Heart right ventricle (tissue), 16 donors: ENCODE results near the gene HIF3A. TPM values are rescaled to one million over a fixed set of nuclear protein-coding genes. Genes with fewer than 3 reads are reported as not detected.
A peak's percentile ranks its signal among the peaks of the same experiment; 100 is the strongest.

Experiments used
- ATAC-seq, 8 donors: fragments of 200-7000 bp; cut with Tn5 transposase; one replicate each; pipeline ENCODE4 v1.9.1; 2020; ENCODE audit warnings: mild to moderate bottlenecking in 8 of 8, moderate library complexity in 8 of 8, moderate number of reproducible peaks in 1 of 8
- DNase-seq, 2 donors: peaks; one replicate each; pipeline ENCODE4 v3.0.0-alpha.2; 2020
- H3K27ac ChIP-seq, 10 donors: fragments of 200-600 bp; sonication (generic) in 2 of 10; one replicate each; pipeline versions ENCODE4 v1.5.0 to v1.8.0; 2020 to 2022; ENCODE audit warnings: mild to moderate bottlenecking in 3 of 10
- H3K27me3 ChIP-seq, 7 donors: fragments of 200-600 bp; one replicate each; pipeline ENCODE4 v1.8.0; 2021 to 2022; ENCODE audit warnings: mild to moderate bottlenecking in 2 of 7
- H3K36me3 ChIP-seq, 9 donors: fragments of 200-600 bp; sonication (generic) in 1 of 9; one replicate each; pipeline versions ENCODE4 v1.5.0 to v1.8.0; 2020 to 2022; ENCODE audit warnings: mild to moderate bottlenecking in 2 of 9
- H3K4me1 ChIP-seq, 9 donors: fragments of 200-600 bp; sonication (generic) in 1 of 9; one replicate each; pipeline versions ENCODE4 v1.5.0 to v1.8.0; 2020 to 2022; ENCODE audit warnings: mild to moderate bottlenecking in 4 of 9
- H3K4me3 ChIP-seq, 10 donors: fragments of 200-600 bp; sonication (generic) in 2 of 10; one replicate each; pipeline versions ENCODE4 v1.5.0 to v1.8.0; 2020 to 2022; ENCODE audit warnings: mild to moderate bottlenecking in 7 of 10, moderate library complexity in 2 of 10
- H3K9me3 ChIP-seq, 11 donors: fragments of 200-600 bp in 10 of 11; sonication (generic) in 2 of 11; one replicate each; pipeline versions ENCODE4 v1.5.0 to v1.8.0; 2013 to 2022; ENCODE audit warnings: mild to moderate bottlenecking in 2 of 11, control low read depth in 1 of 11, moderate library complexity in 1 of 11
- WGBS, 2 donors: extraction: QIAGEN DNeasy Blood & Tissue Kit; methylation state at CpG; one replicate each; pipeline ENCODE4 v1.1.7; 2013; ENCODE audit warnings: inconsistent platforms in 1 of 2; 5-methylcytosine and 5-hydroxymethylcytosine counted together
- intact Hi-C, 10 donors: fragments of 100-400 bp; cut with DNase I; formaldehyde crosslinking; loops; one replicate each; pipeline versions ENCODE4 v1.11.1 to v1.14.2; 2022
- polyA plus RNA-seq, 2 donors: library from polyadenylated mRNA; stranded (reverse); fragments of 200-250 nt; gene quantifications; one replicate each; pipeline ENCODE4 v1.2.3, GENCODE V29; 2013
- total RNA-seq, 10 donors: library from RNA; stranded (reverse); fragmentation: NEBNext Ultra II Directional in 3 of 10; extraction: Animal tissue kit (Norgen Biotek cat#: 25700) in 3 of 10; gene quantifications; one replicate each; pipeline versions ENCODE4 v1.2.1 to v1.2.4, GENCODE V29; 2021 to 2023
- TF ChIP-seq, protein P1 (sequence below), 9 donors: fragments of 200-600 bp; sonication (generic) in 2 of 9; IDR thresholded peaks; one replicate each; pipeline versions ENCODE4 v1.5.0 to v1.8.0; 2021 to 2022; ENCODE audit warnings: antibody characterized with exemption in 9 of 9, mild to moderate bottlenecking in 5 of 9, moderate library complexity in 1 of 9
- donor health status: Arrhythmogenic right ventricular cardiomyopathy.
- donor health status: ischemic (EF 13 %, LVEDD 7.1; RV severe dilation, severe dysfunction).
- donor health status: healthy with polysubstance abuse.
- donor health status: DM: no; HTN: yes; CAD: no.
- donor health status: DM: no; HTN: no; CAD: no.
- donor health status: ischemic (EF 25% LVEDD 6.9; RV normal size, moderate dysfunction).
- donor health status: ischemic (EF 25% LVEDD 5.7; RV mildly dilated, moderate dysfunction).
- donor health status: healthy.
- donor health status: DM: yes; HTN: yes; CAD: no.
- donor health status: Ischemic cardiomyopathy.
- donor health status: ischemic (EF 35%, LVEDD 5.7; RV mildly dilated, moderate dysfunction).
- donor health status: nonischemic (EF 11% LVEDD 7.7; RV severe dilation, severe dysfunction).
- donor health status: DM: yes; HTN: yes; CAD: no.
- donor health status: PGD.
- donor health status: ischemic (EF 29% LVEDD 5.4; RV normal size, mild dysfunction).
- donor health status: nonischemic (EF 23%, LVEDD 6.1; RV moderate dilation, normal function).

Gene HIF3A
- total and polyA plus RNA-seq, 12 donors = 22.7 to 204 (median 48.9) TPM

DNA sequence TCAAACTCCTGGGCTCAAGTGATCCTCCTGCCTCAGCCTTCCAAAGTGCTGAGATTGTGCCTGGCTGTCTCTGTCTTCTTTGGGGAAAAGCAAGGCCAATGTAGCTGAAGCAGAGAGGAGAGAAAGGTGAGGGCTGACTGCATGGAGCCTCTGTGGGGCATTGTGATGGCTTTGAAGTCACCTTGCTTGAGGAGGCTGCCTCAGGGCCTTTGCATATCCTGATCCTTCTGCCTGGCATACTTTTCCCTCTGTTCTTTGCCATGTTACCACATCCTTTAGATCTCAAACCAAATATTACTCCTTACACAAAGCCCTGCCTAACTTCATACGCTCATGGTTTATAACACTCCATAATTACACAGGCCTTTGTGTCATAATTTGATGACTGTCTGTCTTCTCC, 40.6 kb downstream of the HIF3A start:
- H3K4me3 ChIP-seq = no peak overlapping the region
- no peak for ATAC-seq
- TF ChIP-seq, protein P1, sequence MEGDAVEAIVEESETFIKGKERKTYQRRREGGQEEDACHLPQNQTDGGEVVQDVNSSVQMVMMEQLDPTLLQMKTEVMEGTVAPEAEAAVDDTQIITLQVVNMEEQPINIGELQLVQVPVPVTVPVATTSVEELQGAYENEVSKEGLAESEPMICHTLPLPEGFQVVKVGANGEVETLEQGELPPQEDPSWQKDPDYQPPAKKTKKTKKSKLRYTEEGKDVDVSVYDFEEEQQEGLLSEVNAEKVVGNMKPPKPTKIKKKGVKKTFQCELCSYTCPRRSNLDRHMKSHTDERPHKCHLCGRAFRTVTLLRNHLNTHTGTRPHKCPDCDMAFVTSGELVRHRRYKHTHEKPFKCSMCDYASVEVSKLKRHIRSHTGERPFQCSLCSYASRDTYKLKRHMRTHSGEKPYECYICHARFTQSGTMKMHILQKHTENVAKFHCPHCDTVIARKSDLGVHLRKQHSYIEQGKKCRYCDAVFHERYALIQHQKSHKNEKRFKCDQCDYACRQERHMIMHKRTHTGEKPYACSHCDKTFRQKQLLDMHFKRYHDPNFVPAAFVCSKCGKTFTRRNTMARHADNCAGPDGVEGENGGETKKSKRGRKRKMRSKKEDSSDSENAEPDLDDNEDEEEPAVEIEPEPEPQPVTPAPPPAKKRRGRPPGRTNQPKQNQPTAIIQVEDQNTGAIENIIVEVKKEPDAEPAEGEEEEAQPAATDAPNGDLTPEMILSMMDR (IDR thresholded peaks at IDR 0.05) = no peak
- 100% methylated on average over 1 of the region's 1 CpG for WGBS, 2 donors
- peaks cover 0 to 98% (median 44%) of the 10 kb centered on the region in 9 donors for H3K36me3 ChIP-seq
- H3K4me1 ChIP-seq = no peaks in the 10 kb centered on the region
- H3K27me3 ChIP-seq = no peaks in the 10 kb centered on the region
- H3K27ac ChIP-seq = no peak overlapping the region
- DNase-seq = no peak
- H3K9me3 ChIP-seq = no peaks in the 10 kb centered on the region
- intact Hi-C loops = loop anchor here in 1 of 10 donors (5.0 kb wide), 1 partner anchor 1020 kb away; no protein-coding TSS in a partner anchor

DNA sequence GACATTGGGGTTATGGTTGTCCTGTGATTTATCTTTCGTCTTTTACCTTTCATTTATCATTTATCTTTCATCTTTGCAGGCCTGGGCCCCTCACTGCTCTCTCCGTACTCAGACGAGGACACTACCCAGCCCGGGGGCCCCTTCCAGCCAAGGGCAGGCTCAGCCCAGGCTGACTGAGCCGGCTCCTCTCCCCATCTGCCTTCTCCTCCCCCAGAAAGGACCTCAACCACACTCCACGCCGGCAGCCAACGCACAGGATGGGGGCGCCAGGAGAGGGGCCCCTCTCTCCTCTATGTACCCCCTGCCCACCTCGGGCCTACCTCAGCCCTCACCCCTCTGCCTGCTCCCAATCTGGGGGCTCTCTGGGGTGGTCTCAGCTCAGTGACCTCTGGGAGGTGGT, 42.6 kb downstream of the HIF3A start:
- ATAC-seq = peak in 1 of 8 donors; percentile 1
- TF ChIP-seq, protein P1 (IDR thresholded peaks at IDR 0.05) = no peak
- intact Hi-C loops = loop anchor here in 1 of 10 donors (5.0 kb wide), 1 partner anchor 1018 kb away; no protein-coding TSS in a partner anchor

DNA sequence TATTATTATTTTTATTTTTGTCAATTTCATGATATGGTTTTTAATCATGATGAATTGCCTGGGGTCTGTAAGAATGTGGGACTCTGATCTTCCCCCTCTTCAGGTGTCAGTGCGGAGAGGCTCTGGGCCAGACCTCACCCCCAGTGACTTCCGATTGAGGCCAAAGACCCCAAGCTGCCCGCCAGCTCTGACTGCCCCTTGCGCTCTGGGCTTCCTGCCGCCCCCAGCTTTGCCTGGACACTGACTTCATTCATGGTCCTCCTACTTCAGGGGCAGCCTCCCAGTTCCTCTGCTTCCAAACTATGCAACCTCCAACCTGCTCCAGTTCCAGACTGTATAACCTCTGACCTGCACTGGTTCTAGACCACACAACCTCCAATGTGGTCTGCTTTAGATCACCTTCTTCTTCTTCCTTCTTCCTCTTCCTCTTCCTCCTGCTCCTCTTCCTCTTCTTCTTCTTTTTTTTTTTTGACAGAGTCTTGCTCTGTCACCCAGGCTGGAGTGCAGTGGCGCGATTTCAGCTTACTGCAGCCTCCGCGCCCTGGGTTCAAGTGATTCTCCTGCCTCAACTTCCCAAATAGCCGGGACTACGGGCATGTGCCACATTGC, 43.3 kb downstream of the HIF3A start:
- H3K9me3 ChIP-seq = no peaks in the 10 kb centered on the region
- no peak overlapping the region for H3K4me3 ChIP-seq
- peaks cover 0 to 76% (median 40%) of the 10 kb centered on the region in 9 donors for H3K36me3 ChIP-seq
- no peaks in the 10 kb centered on the region for H3K4me1 ChIP-seq
- no peak for ATAC-seq
- TF ChIP-seq, protein P1 (IDR thresholded peaks at IDR 0.05) = no peak
- no peak for DNase-seq
- H3K27me3 ChIP-seq = no peaks in the 10 kb centered on the region
- 94 to 96% methylated on average over 11 of the region's 11 CpGs for WGBS, 2 donors
- intact Hi-C loops = loop anchor here in 2 of 10 donors (5.0 kb wide), 1 partner anchor 33 kb away; no protein-coding TSS in a partner anchor
- no peak overlapping the region for H3K27ac ChIP-seq

More for the DNA sequence above, 42.6 kb downstream of the HIF3A start:
- no peak overlapping the region for H3K27ac ChIP-seq
- H3K9me3 ChIP-seq = no peaks in the 10 kb centered on the region
- no peak overlapping the region for H3K4me3 ChIP-seq
- no peaks in the 10 kb centered on the region for H3K27me3 ChIP-seq
- peaks cover 0 to 84% (median 44%) of the 10 kb centered on the region in 9 donors for H3K36me3 ChIP-seq
- DNase-seq = no peak
- WGBS, 2 donors = 66 to 74% methylated on average over 10 of the region's 10 CpGs
- H3K4me1 ChIP-seq = no peaks in the 10 kb centered on the region

DNA sequence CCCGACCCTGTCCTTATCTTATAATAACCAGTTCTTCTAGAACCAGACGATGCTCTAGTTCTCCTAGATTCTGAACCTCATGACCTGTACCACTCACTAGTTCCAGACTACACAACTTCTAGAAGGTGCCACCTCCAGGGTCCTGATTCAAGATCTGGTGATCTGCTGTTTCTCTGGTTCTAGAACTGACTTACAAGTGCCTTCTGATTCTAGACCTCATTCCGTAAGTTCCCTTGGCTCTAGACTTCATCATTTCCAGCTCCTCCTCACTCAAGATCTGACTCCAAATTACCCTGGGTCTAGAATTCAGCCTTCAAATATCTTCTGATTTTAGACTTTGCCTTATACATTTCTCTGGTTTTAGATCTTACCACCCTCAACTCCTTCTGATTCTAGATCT, 45.1 kb downstream of the HIF3A start:
- WGBS, 2 donors = 85 to 86% methylated on average over 3 of the region's 3 CpGs
- no peak overlapping the region for H3K27ac ChIP-seq
- H3K4me3 ChIP-seq = no peak overlapping the region
- no peak for DNase-seq
- H3K9me3 ChIP-seq = no peaks in the 10 kb centered on the region
- peaks cover 0 to 59% (median 28%) of the 10 kb centered on the region in 9 donors for H3K36me3 ChIP-seq
- H3K27me3 ChIP-seq = no peaks in the 10 kb centered on the region
- TF ChIP-seq, protein P1 (IDR thresholded peaks at IDR 0.05) = no peak
- ATAC-seq = no peak
- intact Hi-C loops = loop anchor here in 2 of 10 donors (5.0 kb wide), 1 partner anchor 35 kb away; no protein-coding TSS in a partner anchor
- H3K4me1 ChIP-seq = peaks cover 0 to 7% (median 5%) of the 10 kb centered on the region in 9 donors
